ENCODE results near the gene VAV2.

The VAV2 gene

GRCh38 chr9:133888048-133888808 lies 103.9 kb downstream of the VAV2 start:
- DNase-seq = no peak

- DNase-seq = no peak
These were observed 104.5 kb downstream of the VAV2 start for GRCh38 chr9:133887540-133888047.

- DNase-seq = no peak
These were observed 105.3 kb downstream of the VAV2 start for GRCh38 chr9:133886563-133887501.

GRCh38 chr9:133884907-133885744 lies 107.0 kb downstream of the VAV2 start:
- no peak for DNase-seq

- DNase-seq = no peak
These were observed 109.0 kb downstream of the VAV2 start for GRCh38 chr9:133882849-133883755.

- no peak for DNase-seq
These were observed 110.3 kb downstream of the VAV2 start for GRCh38 chr9:133881671-133882381.

- DNase-seq = no peak
These were observed 111.1 kb downstream of the VAV2 start for GRCh38 chr9:133880851-133881661.

GRCh38 chr9:133880136-133880535 lies 112.0 kb downstream of the VAV2 start:
- DNase-seq = no peak

- DNase-seq = no peak
These were observed 112.5 kb downstream of the VAV2 start for GRCh38 chr9:133879615-133880014.

- no peak for DNase-seq
These were observed 113.7 kb downstream of the VAV2 start for GRCh38 chr9:133878402-133878801.

- DNase-seq = no peak
These were observed 114.2 kb downstream of the VAV2 start for GRCh38 chr9:133877967-133878366.

- no peak for DNase-seq
These were observed 114.8 kb downstream of the VAV2 start for GRCh38 chr9:133877327-133877726.

GRCh38 chr9:133876836-133877235 lies 115.3 kb downstream of the VAV2 start:
- DNase-seq = no peak

GRCh38 chr9:133876144-133876543 lies 116.0 kb downstream of the VAV2 start:
- DNase-seq = no peak

GRCh38 chr9:133875131-133875530 lies 117.0 kb downstream of the VAV2 start:
- DNase-seq = no peak

- DNase-seq = no peak
These were observed 117.5 kb downstream of the VAV2 start for GRCh38 chr9:133874659-133875058.

- no peak for DNase-seq
These were observed 118.0 kb downstream of the VAV2 start for GRCh38 chr9:133874060-133874657.

GRCh38 chr9:133873461-133873891 lies 118.6 kb downstream of the VAV2 start:
- no peak for DNase-seq

- DNase-seq = no peak
These were observed 119.1 kb downstream of the VAV2 start for GRCh38 chr9:133873009-133873408.

All from activated CD8-positive, alpha-beta memory T cell treated with anti-CD3 and anti-CD28 coated beads, Interleukin-2, amount 50 U/mL, for 48 hours (primary cell).